Hepatocyte (in vitro differentiated cells): ENCODE measurements around the gene SLC1A1. TPM values are rescaled to one million over a fixed set of nuclear protein-coding genes. Genes with fewer than 3 reads are reported as not detected.
A peak's percentile ranks its signal among the peaks of the same experiment; 100 is the strongest.

Experiments
- DNase-seq: peaks from one replicate; pipeline ENCODE4 v3.0.0-alpha.2; 2016; ENCODE audit warnings: low spot score
- H2AFZ ChIP-seq: fragments of 200-600 bp; sonication (generic); 2 replicates; pipeline ENCODE4 v1.6.0; 2016; ENCODE audit warnings: antibody characterized with exemption, mild to moderate bottlenecking
- H3K27ac ChIP-seq: fragments of 200-600 bp; sonication (generic); 2 replicates; pipeline ENCODE4 v1.5.1; 2016; ENCODE audit warnings: mild to moderate bottlenecking
- H3K27me3 ChIP-seq: fragments of 200-600 bp; sonication (generic); 2 replicates; pipeline ENCODE4 v1.6.1; 2016
- H3K36me3 ChIP-seq: fragments of 200-600 bp; sonication (generic); replicated peaks from 2 replicates; pipeline ENCODE4 v1.5.1; 2016; ENCODE audit warnings: low read depth; ENCODE audit not compliant: insufficient read depth
- H3K4me1 ChIP-seq: fragments of 200-600 bp; sonication (generic); 2 replicates; pipeline ENCODE4 v1.5.1; 2016; ENCODE audit warnings: mild to moderate bottlenecking, moderate library complexity; ENCODE audit not compliant: insufficient read depth
- H3K4me2 ChIP-seq: fragments of 200-600 bp; sonication (generic); 2 replicates; pipeline ENCODE4 v1.6.0; 2016
- H3K4me3 ChIP-seq: fragments of 200-600 bp; sonication (generic); 2 replicates; pipeline ENCODE4 v1.5.1; 2016; ENCODE audit warnings: mild to moderate bottlenecking
- H3K79me2 ChIP-seq: fragments of 200-600 bp; sonication (generic); 2 replicates; pipeline ENCODE4 v1.6.0; 2017; ENCODE audit warnings: mild to moderate bottlenecking
- H3K9me2 ChIP-seq: fragments of 200-600 bp; sonication (generic); replicated peaks from 2 replicates; pipeline ENCODE4 v1.6.0; 2017; ENCODE audit warnings: mild to moderate bottlenecking; ENCODE audit not compliant: insufficient read depth
- H3K9me3 ChIP-seq: fragments of 200-600 bp; sonication (generic); 2 replicates; pipeline ENCODE4 v1.5.1; 2016; ENCODE audit warnings: low read depth, mild to moderate bottlenecking
- H4K20me1 ChIP-seq: fragments of 200-600 bp; sonication (generic); 2 replicates; pipeline ENCODE4 v1.6.0; 2016; ENCODE audit warnings: mild to moderate bottlenecking; ENCODE audit not compliant: insufficient read depth, poor library complexity, severe bottlenecking
- CTCF ChIP-seq: fragments of 200-600 bp; sonication (generic); IDR thresholded peaks from 2 replicates; pipeline ENCODE4 v1.5.1; 2016; ENCODE audit warnings: antibody characterized with exemption, mild to moderate bottlenecking; ENCODE audit not compliant: poor library complexity
- EZH2 ChIP-seq: fragments of 200-600 bp; sonication (generic); IDR thresholded peaks from 2 replicates; pipeline ENCODE4 v1.6.1; 2016; ENCODE audit warnings: antibody characterized with exemption, mild to moderate bottlenecking, borderline replicate concordance
- EZH2phosphoT487 ChIP-seq: fragments of 200-600 bp; sonication (generic); IDR thresholded peaks from one replicate; pipeline ENCODE4 v1.6.1; 2018; ENCODE audit warnings: antibody characterized with exemption, mild to moderate bottlenecking, low read depth, moderate library complexity; ENCODE audit not compliant: unreplicated experiment, severe bottlenecking
- WGBS: methylation state at CpG from one replicate; pipeline ENCODE4 v1.1.6; 2016; ENCODE audit warnings: low lambda C conversion rate; ENCODE audit errors: missing lambda C conversion rate; 5-methylcytosine and 5-hydroxymethylcytosine counted together
- polyA plus RNA-seq: library from polyadenylated mRNA; unstranded; fragments of >200 nt; fragmentation: Nextera tagmentation; extraction: Ambion mirVana; gene quantifications from 2 replicates; pipeline ENCODE4 v1.2.1, GENCODE V29; 2016
- total RNA-seq: library from RNA; depleted of rRNA; stranded (reverse); fragments of >200 nt; gene quantifications from 2 replicates; pipeline ENCODE4 v1.2.3, GENCODE V29; 2014

SLC1A1 gene
- total and polyA plus RNA-seq, 2 experiments from 2014 or later: 36.1 to 50.7 TPM

GRCh38 chr9:4501147-4501507 lies 10.9 kb downstream of the SLC1A1 start:
- Histone ChIP-seq H3K9me3 (no peaks in the 10 kb centered on the region), H3K9me2 (no peaks in the 10 kb centered on the region), H3K4me1 (peaks cover 22% of the 10 kb centered on the region), H3K27ac (peak overlapping the region; percentile 80), H3K79me2 (peaks cover 22% of the 10 kb centered on the region), H3K27me3 (no peaks in the 10 kb centered on the region), H3K4me2 (peak overlapping the region; percentile 56), H3K36me3 (no peaks in the 10 kb centered on the region), H2AFZ (no peak overlapping the region), H4K20me1 (no peaks in the 10 kb centered on the region), H3K4me3 (no peak overlapping the region)
- WGBS: 70% methylated on average over 5 of the region's 5 CpGs
- TF ChIP-seq EZH2phosphoT487 (no peak), CTCF (no peak), EZH2 (no peak)
- DNase-seq: peak; percentile 56

- no peak overlapping the region for H2AFZ ChIP-seq
- no peaks in the 10 kb centered on the region for H4K20me1 ChIP-seq
- H3K79me2 ChIP-seq: peaks cover 29% of the 10 kb centered on the region
- H3K27me3 ChIP-seq: no peaks in the 10 kb centered on the region
- no peak overlapping the region for H3K4me2 ChIP-seq
- WGBS: 69% methylated on average over 1 of the region's 1 CpG
- no peak for DNase-seq
- H3K9me3 ChIP-seq: no peaks in the 10 kb centered on the region
- H3K4me3 ChIP-seq: no peak overlapping the region
- no peaks in the 10 kb centered on the region for H3K9me2 ChIP-seq
- no peaks in the 10 kb centered on the region for H3K36me3 ChIP-seq
- TF ChIP-seq EZH2: no peak
- no peak for TF ChIP-seq EZH2phosphoT487
- no peak for TF ChIP-seq CTCF
- H3K4me1 ChIP-seq: peaks cover 31% of the 10 kb centered on the region
- H3K27ac ChIP-seq: peak overlapping the region; percentile 36
Measured at GRCh38 chr9:4502444-4502843, 12.2 kb downstream of the SLC1A1 start.

- no peak overlapping the region for H3K4me3 ChIP-seq
- peaks cover 38% of the 10 kb centered on the region for H3K4me1 ChIP-seq
- H4K20me1 ChIP-seq: no peaks in the 10 kb centered on the region
- no peaks in the 10 kb centered on the region for H3K9me2 ChIP-seq
- H3K27me3 ChIP-seq: no peaks in the 10 kb centered on the region
- H3K9me3 ChIP-seq: no peaks in the 10 kb centered on the region
- no peak overlapping the region for H2AFZ ChIP-seq
- H3K36me3 ChIP-seq: no peaks in the 10 kb centered on the region
- peak overlapping the region; percentile 36 for H3K27ac ChIP-seq
- TF ChIP-seq EZH2: no peak
- H3K79me2 ChIP-seq: peaks cover 29% of the 10 kb centered on the region
- no peak for DNase-seq
- WGBS: 55% methylated on average over 2 of the region's 2 CpGs
- no peak overlapping the region for H3K4me2 ChIP-seq
Measured at GRCh38 chr9:4503103-4503502, 12.8 kb downstream of the SLC1A1 start.

GRCh38 chr9:4504250-4504649 lies 14.0 kb downstream of the SLC1A1 start:
- DNase-seq: no peak

More at GRCh38 chr9:4504250-4504649, 14.0 kb downstream of the SLC1A1 start:
- WGBS: 73% methylated on average over 4 of the region's 4 CpGs
- Histone ChIP-seq H2AFZ (no peak overlapping the region), H3K27ac (peak overlapping the region; percentile 36), H3K9me2 (no peaks in the 10 kb centered on the region), H3K9me3 (no peaks in the 10 kb centered on the region), H3K4me1 (peaks cover 38% of the 10 kb centered on the region), H3K4me2 (no peak overlapping the region), H3K36me3 (no peaks in the 10 kb centered on the region), H3K4me3 (no peak overlapping the region), H4K20me1 (no peaks in the 10 kb centered on the region), H3K27me3 (no peaks in the 10 kb centered on the region), H3K79me2 (peaks cover 27% of the 10 kb centered on the region)
- TF ChIP-seq EZH2 (no peak), CTCF (no peak), EZH2phosphoT487 (no peak)
